ENCODE results near the gene PAK1.

PAK1 gene

GRCh38 chr11:77468527-77468926 lies 5.4 kb downstream of the PAK1 start:
- H3K79me2 ChIP-seq, result no peaks in the 10 kb centered on the region
- H3K36me3 ChIP-seq (ENCODE audit: control insufficient read depth, insufficient read depth, low read length), result no peaks in the 10 kb centered on the region
- H3K27ac ChIP-seq, result no peak overlapping the region
- H3K9me3 ChIP-seq (ENCODE audit: control insufficient read depth, low read length), result no peaks in the 10 kb centered on the region
- no peaks in the 10 kb centered on the region for H3K4me1 ChIP-seq
- H3K4me3 ChIP-seq (ENCODE audit: low read depth, low read length), result no peak overlapping the region
- no peaks in the 10 kb centered on the region for H3K27me3 ChIP-seq (ENCODE audit: control insufficient read depth, insufficient read depth, low read length)
- H3K4me2 ChIP-seq (ENCODE audit: low read length), result no peak overlapping the region
- H2AFZ ChIP-seq, result no peak overlapping the region
- no peak for TF ChIP-seq CTCF (IDR thresholded peaks at IDR 0.05)
- no peak overlapping the region for H3K9ac ChIP-seq

- no peaks in the 10 kb centered on the region for H3K79me2 ChIP-seq
- H3K36me3 ChIP-seq (ENCODE audit: control insufficient read depth, insufficient read depth, low read length), result no peaks in the 10 kb centered on the region
- H3K9me3 ChIP-seq (ENCODE audit: control insufficient read depth, low read length), result no peaks in the 10 kb centered on the region
- H3K4me3 ChIP-seq (ENCODE audit: low read depth, low read length), result no peak overlapping the region
- H3K4me2 ChIP-seq (ENCODE audit: low read length), result no peak overlapping the region
- no peak overlapping the region for H3K9ac ChIP-seq
- H3K27me3 ChIP-seq (ENCODE audit: control insufficient read depth, insufficient read depth, low read length), result no peaks in the 10 kb centered on the region
- no peak overlapping the region for H3K27ac ChIP-seq
- no peak for TF ChIP-seq CTCF (IDR thresholded peaks at IDR 0.05)
- no peak overlapping the region for H2AFZ ChIP-seq
- H3K4me1 ChIP-seq, result no peaks in the 10 kb centered on the region
Observed at GRCh38 chr11:77467993-77468392, 5.9 kb downstream of the PAK1 start.

- TF ChIP-seq CTCF (IDR thresholded peaks at IDR 0.05), result no peak
- no peak overlapping the region for H2AFZ ChIP-seq
- no peak overlapping the region for H3K4me2 ChIP-seq (ENCODE audit: low read length)
- no peak overlapping the region for H3K9ac ChIP-seq
- H3K4me3 ChIP-seq (ENCODE audit: low read depth, low read length), result no peak overlapping the region
- H3K79me2 ChIP-seq, result no peaks in the 10 kb centered on the region
- H3K9me3 ChIP-seq (ENCODE audit: control insufficient read depth, low read length), result no peaks in the 10 kb centered on the region
- H3K4me1 ChIP-seq, result no peaks in the 10 kb centered on the region
- H3K36me3 ChIP-seq (ENCODE audit: control insufficient read depth, insufficient read depth, low read length), result no peaks in the 10 kb centered on the region
- no peaks in the 10 kb centered on the region for H3K27me3 ChIP-seq (ENCODE audit: control insufficient read depth, insufficient read depth, low read length)
- no peak overlapping the region for H3K27ac ChIP-seq
Observed at GRCh38 chr11:77467233-77467632, 6.7 kb downstream of the PAK1 start.

GRCh38 chr11:77457340-77457739 lies 16.6 kb downstream of the PAK1 start:
- no peak overlapping the region for H2AFZ ChIP-seq
- no peaks in the 10 kb centered on the region for H3K4me1 ChIP-seq
- H3K36me3 ChIP-seq (ENCODE audit: control insufficient read depth, insufficient read depth, low read length), result no peaks in the 10 kb centered on the region
- H3K9ac ChIP-seq, result no peak overlapping the region
- no peak for TF ChIP-seq CTCF (IDR thresholded peaks at IDR 0.05)
- no peak overlapping the region for H3K4me3 ChIP-seq (ENCODE audit: low read depth, low read length)
- no peaks in the 10 kb centered on the region for H3K27me3 ChIP-seq (ENCODE audit: control insufficient read depth, insufficient read depth, low read length)
- H3K79me2 ChIP-seq, result no peaks in the 10 kb centered on the region
- no peak overlapping the region for H3K27ac ChIP-seq
- no peaks in the 10 kb centered on the region for H3K9me3 ChIP-seq (ENCODE audit: control insufficient read depth, low read length)
- H3K4me2 ChIP-seq (ENCODE audit: low read length), result no peak overlapping the region

- H3K9me3 ChIP-seq (ENCODE audit: control insufficient read depth, low read length), result no peaks in the 10 kb centered on the region
- TF ChIP-seq CTCF (IDR thresholded peaks at IDR 0.05), result no peak
- H3K27me3 ChIP-seq (ENCODE audit: control insufficient read depth, insufficient read depth, low read length), result no peaks in the 10 kb centered on the region
- no peaks in the 10 kb centered on the region for H3K4me1 ChIP-seq
- H2AFZ ChIP-seq, result no peak overlapping the region
- no peak overlapping the region for H3K4me3 ChIP-seq (ENCODE audit: low read depth, low read length)
- H3K4me2 ChIP-seq (ENCODE audit: low read length), result no peak overlapping the region
- H3K9ac ChIP-seq, result no peak overlapping the region
- H3K36me3 ChIP-seq (ENCODE audit: control insufficient read depth, insufficient read depth, low read length), result no peaks in the 10 kb centered on the region
- no peaks in the 10 kb centered on the region for H3K79me2 ChIP-seq
- H3K27ac ChIP-seq, result no peak overlapping the region
Observed at GRCh38 chr11:77455740-77456139, 18.2 kb downstream of the PAK1 start.
